Uterus (tissue), 4 donors: ENCODE measurements around the gene ZNF438. TPM values are rescaled to one million over a fixed set of nuclear protein-coding genes. Genes with fewer than 3 reads are reported as not detected.

ENCODE experiments used
- DNase-seq, 2 donors: peaks; one replicate each; pipeline ENCODE4 v3.0.0-alpha.2; 2019 to 2020
- H3K27ac ChIP-seq, 2 donors: fragments of 200-600 bp; sonication (generic); 1 replicate in 1 of 2; 2 replicates in 1 of 2; pipeline ENCODE4 v1.5.1; 2016 to 2018
- H3K27me3 ChIP-seq, 2 donors: fragments of 200-600 bp; sonication (generic); one replicate each; pipeline ENCODE4 v1.5.1; 2018 to 2019; ENCODE audit warnings: control low read depth in 1 of 2
- H3K36me3 ChIP-seq, 2 donors: fragments of 200-600 bp; sonication (generic); one replicate each; pipeline ENCODE4 v1.5.1; 2019; ENCODE audit warnings: control low read depth in 1 of 2
- H3K4me1 ChIP-seq, 2 donors: fragments of 200-600 bp; sonication (generic); one replicate each; pipeline ENCODE4 v1.5.1; 2018 to 2019; ENCODE audit warnings: control low read depth in 1 of 2
- H3K4me3 ChIP-seq, 2 donors: fragments of 200-600 bp; sonication (generic); 1 replicate in 1 of 2; 2 replicates in 1 of 2; pipeline ENCODE4 v1.5.1; 2018 to 2019; ENCODE audit warnings: mild to moderate bottlenecking in 1 of 2
- H3K9me3 ChIP-seq, 2 donors: fragments of 200-600 bp; sonication (generic); one replicate each; pipeline ENCODE4 v1.5.1; 2019; ENCODE audit warnings: control low read depth in 1 of 2
- CTCF ChIP-seq, 4 experiments: fragments of 200-600 bp in 2 of 4; fragments of 450-650 bp in 2 of 4; sonication (generic) in 2 of 4; IDR thresholded peaks; one replicate each; pipeline ENCODE4 v1.5.1; 2016 to 2019; ENCODE audit warnings: antibody characterized with exemption in 4 of 4, mild to moderate bottlenecking in 2 of 4, moderate library complexity in 1 of 4
- POLR2A ChIP-seq, 2 donors: fragments of 450-650 bp; IDR thresholded peaks; one replicate each; pipeline ENCODE4 v1.6.1; 2016; ENCODE audit warnings: antibody characterized with exemption in 2 of 2, mild to moderate bottlenecking in 1 of 2, moderate library complexity in 1 of 2
- intact Hi-C: fragments of 100-400 bp; cut with DNase I; formaldehyde crosslinking; loops from one replicate; pipeline ENCODE4 v1.15.1; 2023; ENCODE audit warnings: low total_unique reads
- total RNA-seq, 4 donors: library from RNA; depleted of rRNA in 3 of 4; stranded (reverse); fragments of >200 nt in 3 of 4; gene quantifications; one replicate each; pipeline versions ENCODE4 v1.1.0 to v1.2.4, GENCODE V29; 2014 to 2023
- donor health status: DM: yes; HTN: yes; CAD: no.

The ZNF438 gene
- total RNA-seq, 4 donors from 2014 or later, result 5.8 to 24.6 (median 18.4) TPM

GRCh38 chr10:30821994-30822692, 209.5 kb downstream of the ZNF438 start:
- no peaks in the 10 kb centered on the region for H3K9me3 ChIP-seq
- no peak for DNase-seq
- intact Hi-C loops, result no loop called here

GRCh38 chr10:30821261-30821993, 210.2 kb downstream of the ZNF438 start:
- no peak for DNase-seq
- no peak for TF ChIP-seq POLR2A (IDR thresholded peaks at IDR 0.05)
- no peak for TF ChIP-seq CTCF (IDR thresholded peaks at IDR 0.05)
- Histone ChIP-seq H3K27me3 (no peaks in the 10 kb centered on the region), H3K4me3 (no peak overlapping the region), H3K4me1 (peaks cover 0 to 11% of the 10 kb centered on the region in 2 donors), H3K27ac (peak overlapping the region; percentile 83 to 84), H3K9me3 (no peaks in the 10 kb centered on the region), H3K36me3 (no peaks in the 10 kb centered on the region)
- intact Hi-C loops, result no loop called here

More at GRCh38 chr10:30821994-30822692, 209.5 kb downstream of the ZNF438 start:
- Histone ChIP-seq H3K27ac (peak overlapping the region in 1 of 2 donors; percentile 84), H3K36me3 (no peaks in the 10 kb centered on the region), H3K4me1 (peaks cover 0 to 7% of the 10 kb centered on the region in 2 donors), H3K4me3 (no peak overlapping the region), H3K27me3 (no peaks in the 10 kb centered on the region)
- TF ChIP-seq POLR2A (IDR thresholded peaks at IDR 0.05), result no peak
- no peak for TF ChIP-seq CTCF (IDR thresholded peaks at IDR 0.05)

GRCh38 chr10:30820261-30820991, 211.2 kb downstream of the ZNF438 start:
- no peak for DNase-seq
- no peaks in the 10 kb centered on the region for H3K9me3 ChIP-seq
- H3K4me1 ChIP-seq, result peaks cover 3 to 11% of the 10 kb centered on the region in 2 donors
- TF ChIP-seq CTCF (IDR thresholded peaks at IDR 0.05), result no peak
- no peak for TF ChIP-seq POLR2A (IDR thresholded peaks at IDR 0.05)
- H3K4me3 ChIP-seq, result no peak overlapping the region
- peak overlapping the region; percentile 83 to 84 for H3K27ac ChIP-seq
- H3K27me3 ChIP-seq, result no peaks in the 10 kb centered on the region
- intact Hi-C loops, result no loop called here
- H3K36me3 ChIP-seq, result no peaks in the 10 kb centered on the region

GRCh38 chr10:30819341-30820181, 212.1 kb downstream of the ZNF438 start:
- peak overlapping the region; percentile 83 to 84 for H3K27ac ChIP-seq
- H3K27me3 ChIP-seq, result no peaks in the 10 kb centered on the region
- no peak for DNase-seq
- TF ChIP-seq POLR2A (IDR thresholded peaks at IDR 0.05) (no peak), CTCF (IDR thresholded peaks at IDR 0.05) (no peak)
- H3K4me1 ChIP-seq, result peaks cover 3 to 11% of the 10 kb centered on the region in 2 donors
- intact Hi-C loops, result no loop called here
- H3K9me3 ChIP-seq, result no peaks in the 10 kb centered on the region
- no peak overlapping the region for H3K4me3 ChIP-seq
- H3K36me3 ChIP-seq, result no peaks in the 10 kb centered on the region
